HepG2 (cell line): ENCODE measurements around the gene CAPN10. TPM values are rescaled to one million over a fixed set of nuclear protein-coding genes. Genes with fewer than 3 reads are reported as not detected.

Source experiments
- ATAC-seq: fragments of 200-7000 bp; cut with Tn5 transposase; 3 replicates; pipeline ENCODE4 v1.9.1; 2020; ENCODE audit warnings: mild to moderate bottlenecking, moderate library complexity
- BruUV-seq: library from RNA; stranded (reverse); fragments of 400-500 nt; replicated peaks from 2 replicates; lab custom pipeline; 2021; lab: Mats Ljungman, UMichigan
- CTCF ChIA-PET: fragments of 300-600 bp; formaldehyde crosslinking; extraction: SDS; loops from one replicate; lab custom pipeline; 2021; ENCODE audit warnings: low total read pairs, inconsistent platforms, low intra/inter-chr PET ratio; lab: Yijun Ruan, JAX
- POLR2A ChIA-PET: fragments of 350-600 bp; sonication (Branson Sonifier 250); formaldehyde crosslinking; loops from one replicate; lab custom pipeline; 2020; ENCODE audit warnings: antibody characterized with exemption, inconsistent platforms; lab: Yijun Ruan, JAX
- DNase-seq: peaks from one replicate; pipeline ENCODE4 v3.0.0-alpha.2; 2015; ENCODE audit warnings: low spot score
- FAIRE-seq: peaks from 3 replicates; lab custom pipeline; 2011; peaks lifted over from hg19 to GRCh38; lab: Jason Lieb, UNC
- H2AFZ ChIP-seq: one replicate; pipeline ENCODE4 v1.6.1; 2011; ENCODE audit warnings: low read length, inconsistent platforms
- H3K27ac ChIP-seq: fragments of 300-600 bp; 3 replicates; pipeline ENCODE4 v1.8.0; 2011; ENCODE audit warnings: mixed run types, mild to moderate bottlenecking, mixed read lengths, low read length, inconsistent platforms; ENCODE audit not compliant: insufficient read depth; ENCODE audit errors: extremely low read length
- H3K27me3 ChIP-seq, 2 experiments: fragments of 200-600 bp in 1 of 2; 2 replicates in 1 of 2; 3 replicates in 1 of 2; pipeline versions ENCODE4 v1.6.0 to v1.8.0; 2011; ENCODE audit warnings: low read length in 2 of 2, mild to moderate bottlenecking in 2 of 2, moderate library complexity in 2 of 2, inconsistent platforms in 1 of 2; ENCODE audit not compliant: insufficient read depth in 2 of 2, control insufficient read depth in 1 of 2
- H3K36me3 ChIP-seq, 2 experiments: fragments of 200-600 bp in 1 of 2; replicated peaks in 1 of 2; 2 replicates in 1 of 2; 3 replicates in 1 of 2; pipeline versions ENCODE4 v1.5.1 to v1.8.0; 2011; ENCODE audit warnings: low read length in 2 of 2, inconsistent platforms in 1 of 2; ENCODE audit not compliant: insufficient read depth in 2 of 2, control insufficient read depth in 1 of 2
- H3K4me1 ChIP-seq: 2 replicates; pipeline ENCODE4 v1.5.1; 2012; ENCODE audit warnings: low read length, inconsistent platforms; ENCODE audit not compliant: insufficient read depth
- H3K4me2 ChIP-seq: 2 replicates; pipeline ENCODE4 v1.6.0; 2011; ENCODE audit warnings: low read depth, low read length, inconsistent platforms
- H3K4me3 ChIP-seq, 3 experiments: fragments of 200-600 bp in 1 of 3; sonication (generic), shearing (Covaris generic) in 1 of 3; replicated peaks in 1 of 3; 2 replicates each; pipeline ENCODE4 v1.5.1; 2011 to 2016; ENCODE audit warnings: low read length in 3 of 3, inconsistent platforms in 2 of 3, low read depth in 2 of 3, mild to moderate bottlenecking in 2 of 3, control low read depth in 1 of 3, mixed read lengths in 1 of 3; ENCODE audit not compliant: insufficient read depth in 1 of 3
- H3K79me2 ChIP-seq: one replicate; pipeline ENCODE4 v1.6.1; 2011; ENCODE audit warnings: low read length, inconsistent platforms; ENCODE audit not compliant: insufficient read depth
- H3K9ac ChIP-seq: 2 replicates; pipeline ENCODE4 v1.6.0; 2011; ENCODE audit warnings: mild to moderate bottlenecking, low read depth, low read length, inconsistent platforms; ENCODE audit not compliant: insufficient read depth
- H3K9me3 ChIP-seq: 2 replicates; pipeline ENCODE4 v1.5.1; 2012; ENCODE audit warnings: mild to moderate bottlenecking, low read length
- H4K20me1 ChIP-seq: 2 replicates; pipeline ENCODE4 v1.6.0; 2011; ENCODE audit warnings: inconsistent platforms, mild to moderate bottlenecking, low read length, moderate library complexity; ENCODE audit not compliant: insufficient read depth
- CCDC6 ChIP-seq: sonication (generic); formaldehyde crosslinking; IDR thresholded peaks from 2 replicates; pipeline ENCODE4 v1.8.1; 2022; ENCODE audit warnings: mild to moderate bottlenecking, missing genetic modification reagents, moderate library complexity
- DNMT3B ChIP-seq: conservative IDR thresholded peaks from 2 replicates; pipeline ENCODE4 v1.6.1; 2016; ENCODE audit warnings: missing biosample characterization, control low read depth
- ETS1 ChIP-seq: sonication (generic); formaldehyde crosslinking; IDR thresholded peaks from 2 replicates; pipeline ENCODE4 v1.4.0; 2020; ENCODE audit warnings: missing genetic modification reagents
- MEIS2 ChIP-seq: sonication (generic); formaldehyde crosslinking; IDR thresholded peaks from 2 replicates; pipeline ENCODE4 v1.9.0; 2021; ENCODE audit warnings: mild to moderate bottlenecking, missing genetic modification reagents
- NFE2 ChIP-seq: sonication (generic); formaldehyde crosslinking; IDR thresholded peaks from 2 replicates; pipeline ENCODE4 v1.4.0; 2020; ENCODE audit warnings: missing genetic modification reagents
- NKX3-1 ChIP-seq: sonication (generic); formaldehyde crosslinking; IDR thresholded peaks from 2 replicates; pipeline ENCODE4 v1.5.0; 2020; ENCODE audit warnings: missing genetic modification reagents
- ONECUT2 ChIP-seq: sonication (generic); formaldehyde crosslinking; IDR thresholded peaks from 2 replicates; pipeline ENCODE4 v1.4.0; 2020; ENCODE audit warnings: missing genetic modification reagents
- SRSF1 ChIP-seq: fragments of 200-400 bp; formaldehyde crosslinking; optimal IDR thresholded peaks from 2 replicates; pipeline ENCODE3; 2017; ENCODE audit warnings: mild to moderate bottlenecking, low read depth, low read length, moderate library complexity
- SRY ChIP-seq: sonication (generic); formaldehyde crosslinking; IDR thresholded peaks from 2 replicates; pipeline ENCODE4 v1.8.0; 2022; ENCODE audit warnings: mild to moderate bottlenecking, missing genetic modification reagents
- THYN1 ChIP-seq: sonication (generic); formaldehyde crosslinking; IDR thresholded peaks from 2 replicates; pipeline ENCODE4 v1.8.1; 2023; ENCODE audit warnings: low read depth, mild to moderate bottlenecking, moderate library complexity, missing genetic modification reagents, borderline replicate concordance
- ZNF24 ChIP-seq: fragments of 450-650 bp; IDR thresholded peaks from 2 replicates; pipeline ENCODE4 v1.6.1; 2017; ENCODE audit warnings: antibody characterized with exemption, mild to moderate bottlenecking
- ZNF264 ChIP-seq: sonication (generic); formaldehyde crosslinking; IDR thresholded peaks from 2 replicates; pipeline ENCODE4 v1.4.0; 2020; ENCODE audit warnings: missing genetic modification reagents
- ZNF646 ChIP-seq: sonication (generic); formaldehyde crosslinking; IDR thresholded peaks from 2 replicates; pipeline ENCODE4 v1.9.0; 2021; ENCODE audit warnings: mild to moderate bottlenecking, missing genetic modification reagents
- ZNF775 ChIP-seq: sonication (generic); formaldehyde crosslinking; IDR thresholded peaks from 2 replicates; pipeline ENCODE4 v1.4.0; 2020; ENCODE audit warnings: missing genetic modification reagents, mild to moderate bottlenecking, moderate library complexity, borderline replicate concordance
- WGBS: methylation state at CpG from one replicate; pipeline ENCODE4 v1.1.6; 2017; ENCODE audit warnings: low lambda C conversion rate; 5-methylcytosine and 5-hydroxymethylcytosine counted together
- in situ Hi-C: cut with HindIII; loops from 2 replicates; pipeline ENCODE4 v1.10.0; 2017; ENCODE audit warnings: low pct_unique_long_range_greater_than_20kb; ENCODE audit not compliant: extremely low pct_ligation_motif_present
- intact Hi-C: fragments of 100-400 bp; cut with micrococcal nuclease; formaldehyde crosslinking; loops from one replicate; pipeline ENCODE4 v1.10.0; 2022; ENCODE audit not compliant: unreplicated experiment
- polyA plus RNA-seq, 8 experiments: library from polyadenylated mRNA; depleted of rRNA in 3 of 8; stranded (reverse) in 7 of 8; unstranded in 1 of 8; fragments of >200 nt; fragmentation: Illumina TruSeq in 4 of 8; extraction: Trizol in 4 of 8; gene quantifications; 2 replicates each; pipeline versions ENCODE4 v1.2.1 to v1.2.3, GENCODE V29; 2011 to 2016; ENCODE audit warnings: low read depth in 4 of 8, missing spikeins in 1 of 8, mixed read lengths in 1 of 8; ENCODE audit not compliant: insufficient read depth in 1 of 8
- total RNA-seq, 5 experiments: library from RNA; depleted of rRNA; stranded (reverse); fragments of >200 nt; fragmentation: Illumina TruSeq; extraction: Trizol; gene quantifications; 2 replicates each; pipeline ENCODE4 v1.2.3, GENCODE V29; 2016; ENCODE audit warnings: low read depth in 1 of 5

The CAPN10 gene
- total and polyA plus RNA-seq, 2 of the 13 experiments (the other 11 are each of a cell fraction or from before 2014, with no cell fraction given), result 27.6 to 32.4 TPM

GRCh38 chr2:240560480-240561324 is 25.8 kb upstream of the CAPN10 start (continued):
- no peak; the same call in 1 of the 2 replicates for TF ChIP-seq NKX3-1 (CRISPR knock-in tag)
- no peak for TF ChIP-seq THYN1
- TF ChIP-seq NFE2 (CRISPR knock-in tag), result no peak
- peak; percentile 96 for TF ChIP-seq MEIS2
- no peak for TF ChIP-seq DNMT3B (CRISPR knock-in tag)
- no peak for TF ChIP-seq ZNF775 (CRISPR knock-in tag)
- no peak for TF ChIP-seq ZNF24
- peak; percentile 69 for TF ChIP-seq SRSF1
- peak; percentile 98; the same call in 1 of the 2 replicates for TF ChIP-seq SRY

GRCh38 chr2:240561325-240561971 is 25.1 kb upstream of the CAPN10 start:
- ATAC-seq (peak; percentile 0), DNase-seq (no peak), FAIRE-seq (peak; percentile 4)
- peaks cover 1 to 14% of the 10 kb centered on the region in 2 experiments; a peak in 4 of 5 replicates for H3K36me3 ChIP-seq
- TSS peak; percentile 76 for BruUV-seq
- peak overlapping the region; percentile 66 to 80 (median 70) for H3K4me3 ChIP-seq
- no peaks in the 10 kb centered on the region for H3K9me3 ChIP-seq
- H3K4me1 ChIP-seq, result peaks cover 49% of the 10 kb centered on the region
- no peak overlapping the region for H2AFZ ChIP-seq
- intact Hi-C loops, result loop anchor here (5.0 kb wide), 1 partner anchor 271 kb away; no protein-coding TSS in a partner anchor
- H3K9ac ChIP-seq, result peak overlapping the region; percentile 71
- WGBS, result 52% methylated on average over 9 of the region's 14 CpGs
- H3K4me2 ChIP-seq, result peak overlapping the region; percentile 96
- H3K79me2 ChIP-seq, result peaks cover 20% of the 10 kb centered on the region
- ChIA-PET POLR2A (interaction anchor here (0.6 to 4.9 kb wide), 13 partner anchors 7 to 988 kb away, joined by 3 to 86 read pairs (median 5); partner anchors contain the start of genes CAPN10 and RNPEPL1), CTCF (no interaction called here)
- no peaks in the 10 kb centered on the region for H4K20me1 ChIP-seq
- peak overlapping the region; percentile 90 for H3K27ac ChIP-seq
- in situ Hi-C loops, result loop anchor here (25.0 kb wide), 1 partner anchor 651 kb away; no protein-coding TSS in a partner anchor
- no peaks in the 10 kb centered on the region for H3K27me3 ChIP-seq
- TF ChIP-seq ONECUT2 (CRISPR knock-in tag) (0 out of 2 replicates have a peak, but pooled peaks have one; percentile 26), CCDC6 (CRISPR knock-in tag) (peak; percentile 22; the same call in 1 of the 2 replicates), ZNF264 (peak; percentile 63; the same call in 1 of the 2 replicates), ZNF646 (CRISPR knock-in tag) (no peak), ETS1 (CRISPR knock-in tag) (0 out of 2 replicates have a peak, but pooled peaks have one; percentile 5)
